ENCODE data around the gene ANKRD37. TPM values are rescaled to one million over a fixed set of nuclear protein-coding genes. Genes with fewer than 3 reads are reported as not detected.

Gene ANKRD37
- total RNA-seq, 6 donors from 2014 or later: 4.4 to 17.4 (median 10.4) TPM

- H3K4me3 ChIP-seq: peak overlapping the region in 1 of 4 donors; percentile 5
- no peaks in the 10 kb centered on the region for H3K9me3 ChIP-seq
- H3K4me1 ChIP-seq: peaks cover 12 to 27% (median 17%) of the 10 kb centered on the region in 4 donors
- no peaks in the 10 kb centered on the region for H3K27me3 ChIP-seq
- 34 to 38% methylated on average over 2 of the region's 2 CpGs for WGBS, 2 donors
- peaks cover 0 to 32% (median 8%) of the 10 kb centered on the region in 4 donors for H3K36me3 ChIP-seq
- ATAC-seq (ENCODE audit: low FRiP score in 2 of 2) (no peak), DNase-seq (no peak)
- H3K27ac ChIP-seq: peak overlapping the region in 1 of 4 donors; percentile 1
- TF ChIP-seq CTCF (IDR thresholded peaks at IDR 0.05) (no peak), EP300 (IDR thresholded peaks at IDR 0.05) (no peak), POLR2A (IDR thresholded peaks at IDR 0.05) (no peak), POLR2AphosphoS5 (IDR thresholded peaks at IDR 0.05) (no peak)
Observed at GRCh38 chr4:185398618-185399017, 2.0 kb downstream of the ANKRD37 start.

- H3K27me3 ChIP-seq: no peaks in the 10 kb centered on the region
- DNase-seq (no peak), ATAC-seq (ENCODE audit: low FRiP score in 2 of 2) (no peak)
- peaks cover 0 to 35% (median 10%) of the 10 kb centered on the region in 4 donors for H3K36me3 ChIP-seq
- TF ChIP-seq POLR2A (IDR thresholded peaks at IDR 0.05): no peak
- TF ChIP-seq EP300 (IDR thresholded peaks at IDR 0.05): no peak
- TF ChIP-seq CTCF (IDR thresholded peaks at IDR 0.05): no peak
- TF ChIP-seq POLR2AphosphoS5 (IDR thresholded peaks at IDR 0.05): no peak
- H3K9me3 ChIP-seq: no peaks in the 10 kb centered on the region
- H3K4me3 ChIP-seq: peak overlapping the region in 1 of 4 donors; percentile 5
- H3K4me1 ChIP-seq: peaks cover 12 to 26% (median 16%) of the 10 kb centered on the region in 4 donors
- no peak overlapping the region for H3K27ac ChIP-seq
- 68 to 70% methylated on average over 8 of the region's 8 CpGs for WGBS, 2 donors
Observed at GRCh38 chr4:185399466-185399865, 2.8 kb downstream of the ANKRD37 start.

GRCh38 chr4:185404031-185404430, 7.4 kb downstream of the ANKRD37 start:
- Histone ChIP-seq H3K27ac (no peak overlapping the region), H3K4me1 (no peaks in the 10 kb centered on the region), H3K36me3 (peaks cover 0 to 66% (median 24%) of the 10 kb centered on the region in 4 donors), H3K27me3 (no peaks in the 10 kb centered on the region), H3K4me3 (no peak overlapping the region), H3K9me3 (no peaks in the 10 kb centered on the region)
- ATAC-seq (ENCODE audit: low FRiP score in 2 of 2) (no peak), DNase-seq (no peak)
- WGBS, 2 donors: 96 to 97% methylated on average over 4 of the region's 4 CpGs
- TF ChIP-seq POLR2A (IDR thresholded peaks at IDR 0.05) (no peak), EP300 (IDR thresholded peaks at IDR 0.05) (no peak), POLR2AphosphoS5 (IDR thresholded peaks at IDR 0.05) (no peak), CTCF (IDR thresholded peaks at IDR 0.05) (no peak)

GRCh38 chr4:185405296-185405999, 8.8 kb downstream of the ANKRD37 start:
- Histone ChIP-seq H3K9me3 (no peaks in the 10 kb centered on the region), H3K36me3 (peaks cover 0 to 79% (median 23%) of the 10 kb centered on the region in 4 donors)

More at GRCh38 chr4:185405296-185405999, 8.8 kb downstream of the ANKRD37 start:
- DNase-seq (no peak), ATAC-seq (ENCODE audit: low FRiP score in 2 of 2) (no peak)
- TF ChIP-seq POLR2A (IDR thresholded peaks at IDR 0.05): no peak
- TF ChIP-seq POLR2AphosphoS5 (IDR thresholded peaks at IDR 0.05): no peak
- no peak for TF ChIP-seq CTCF (IDR thresholded peaks at IDR 0.05)
- TF ChIP-seq EP300 (IDR thresholded peaks at IDR 0.05): no peak
- no peak overlapping the region for H3K27ac ChIP-seq
- WGBS, 2 donors: 79 to 86% methylated on average over 6 of the region's 6 CpGs
- no peaks in the 10 kb centered on the region for H3K4me1 ChIP-seq
- no peaks in the 10 kb centered on the region for H3K27me3 ChIP-seq
- H3K4me3 ChIP-seq: no peak overlapping the region

Measured in upper lobe of left lung (tissue), 6 donors.